ENCODE measurements around the gene MAML2.

Gene MAML2

DNA sequence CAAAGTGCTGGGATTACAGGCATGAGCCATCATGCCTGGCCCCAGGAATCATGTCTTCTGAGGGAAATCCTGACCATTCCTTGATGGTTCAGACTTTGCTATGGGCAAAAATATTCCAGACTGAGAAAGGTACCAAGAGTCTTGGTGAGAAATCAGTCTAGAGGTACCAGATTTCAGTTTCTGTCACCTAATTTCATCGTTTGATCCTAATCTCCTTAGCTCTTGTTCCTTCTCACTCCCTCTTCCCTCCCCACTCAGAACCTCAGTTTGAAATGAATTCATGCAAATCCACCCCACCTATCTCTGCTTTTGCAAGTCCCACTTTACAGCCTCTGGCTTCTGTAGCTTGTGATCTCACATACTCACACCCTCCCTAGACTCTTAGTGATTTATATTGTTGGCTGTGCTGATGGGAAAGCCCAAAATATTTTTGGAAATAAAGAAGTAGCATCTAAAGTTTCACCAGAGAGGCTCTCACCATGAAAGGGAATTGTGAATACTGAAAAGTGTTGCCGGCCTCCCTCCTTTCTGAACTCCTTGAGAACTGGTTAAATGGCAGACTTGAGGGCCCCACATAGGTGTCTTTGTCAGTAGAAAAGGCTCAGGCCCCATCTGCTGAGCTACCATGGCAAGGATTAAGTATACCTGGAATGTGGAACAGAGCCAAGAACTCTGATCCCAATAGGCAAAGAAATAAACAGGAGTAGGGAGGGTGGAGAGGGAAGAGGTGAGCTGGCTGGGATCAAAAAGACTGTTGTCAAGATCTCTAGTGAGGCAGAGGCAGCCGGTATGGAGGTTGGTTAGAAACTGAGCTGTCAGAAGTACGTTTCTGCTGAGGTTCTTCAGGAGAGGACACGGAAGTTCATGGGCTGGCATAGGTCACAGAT lies 228.6 kb downstream of the MAML2 start:
- DNase-seq: no peak

- DNase-seq: no peak
Measured at GRCh38 chr11:96113193-96113681, 229.8 kb downstream of the MAML2 start.

DNA sequence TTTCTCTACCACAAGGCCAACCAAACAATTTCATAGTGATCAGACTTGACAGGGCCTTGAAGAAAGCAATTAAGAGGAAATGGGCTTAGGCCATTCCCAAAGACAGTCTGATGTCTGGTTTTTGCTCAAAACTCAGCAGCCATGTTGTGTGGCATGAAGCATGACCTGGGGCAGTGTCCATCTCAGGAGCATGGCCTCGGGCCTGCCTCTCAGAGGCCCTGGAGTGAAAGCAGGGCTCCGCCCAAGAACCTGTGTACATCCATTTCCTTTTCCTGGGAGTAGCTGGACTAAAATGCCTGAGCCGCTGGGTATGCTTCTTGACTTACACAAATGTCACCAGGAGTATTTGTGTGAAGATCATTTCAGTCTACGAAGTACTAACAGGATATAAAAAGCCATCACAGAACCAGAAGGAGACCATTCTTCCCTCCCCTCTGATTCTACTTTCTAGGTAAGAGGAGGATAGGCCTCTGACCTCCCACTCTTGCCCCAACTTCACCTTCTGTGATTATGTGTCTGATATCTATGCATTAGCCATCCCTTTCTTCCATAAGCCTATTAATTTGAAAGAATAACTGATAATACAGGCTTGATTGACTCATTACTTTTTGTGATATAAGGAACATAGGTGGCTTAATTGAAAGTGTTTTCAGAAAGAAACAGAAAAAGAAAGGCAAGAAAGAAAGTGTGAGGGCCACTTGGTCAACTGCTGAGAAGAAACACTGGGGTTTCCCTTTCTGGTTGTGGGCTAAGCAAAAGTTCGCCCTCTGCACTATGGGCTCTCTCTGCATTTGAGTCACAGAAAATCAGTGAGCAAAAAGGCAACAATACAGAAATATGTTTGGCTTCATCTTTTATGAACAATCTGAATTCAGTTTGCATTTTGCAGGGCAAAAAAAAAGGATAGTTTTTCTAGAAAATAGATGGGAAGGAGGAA lies 230.5 kb downstream of the MAML2 start:
- DNase-seq: no peak

- no peak for DNase-seq
Measured at GRCh38 chr11:96111308-96111707, 231.7 kb downstream of the MAML2 start.

GRCh38 chr11:96110302-96110701 lies 232.7 kb downstream of the MAML2 start:
- DNase-seq: no peak

GRCh38 chr11:96109331-96110030 lies 233.5 kb downstream of the MAML2 start:
- DNase-seq: no peak

GRCh38 chr11:96107143-96107824 lies 235.7 kb downstream of the MAML2 start:
- DNase-seq: no peak

- DNase-seq: no peak
Measured at GRCh38 chr11:96106645-96107044, 236.3 kb downstream of the MAML2 start.

DNA sequence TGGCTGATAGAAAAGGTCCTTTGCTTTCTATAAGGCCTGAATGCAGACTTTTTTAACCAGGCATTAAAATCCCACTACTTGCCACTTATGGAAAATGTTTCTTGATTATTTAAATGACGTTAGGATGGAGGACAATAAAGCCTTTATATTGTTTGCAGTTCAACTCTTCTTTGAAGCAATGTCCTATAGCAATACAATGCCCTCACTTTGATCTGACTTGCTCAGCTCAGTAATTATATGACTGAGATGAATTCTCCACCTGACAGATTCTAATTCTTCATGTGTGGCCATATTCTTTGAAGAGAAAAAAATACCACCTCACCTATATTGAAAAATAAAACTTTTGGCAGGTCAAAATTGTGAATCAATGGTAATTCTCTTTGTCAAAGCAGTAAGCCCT lies 237.1 kb downstream of the MAML2 start:
- no peak for DNase-seq

DNA sequence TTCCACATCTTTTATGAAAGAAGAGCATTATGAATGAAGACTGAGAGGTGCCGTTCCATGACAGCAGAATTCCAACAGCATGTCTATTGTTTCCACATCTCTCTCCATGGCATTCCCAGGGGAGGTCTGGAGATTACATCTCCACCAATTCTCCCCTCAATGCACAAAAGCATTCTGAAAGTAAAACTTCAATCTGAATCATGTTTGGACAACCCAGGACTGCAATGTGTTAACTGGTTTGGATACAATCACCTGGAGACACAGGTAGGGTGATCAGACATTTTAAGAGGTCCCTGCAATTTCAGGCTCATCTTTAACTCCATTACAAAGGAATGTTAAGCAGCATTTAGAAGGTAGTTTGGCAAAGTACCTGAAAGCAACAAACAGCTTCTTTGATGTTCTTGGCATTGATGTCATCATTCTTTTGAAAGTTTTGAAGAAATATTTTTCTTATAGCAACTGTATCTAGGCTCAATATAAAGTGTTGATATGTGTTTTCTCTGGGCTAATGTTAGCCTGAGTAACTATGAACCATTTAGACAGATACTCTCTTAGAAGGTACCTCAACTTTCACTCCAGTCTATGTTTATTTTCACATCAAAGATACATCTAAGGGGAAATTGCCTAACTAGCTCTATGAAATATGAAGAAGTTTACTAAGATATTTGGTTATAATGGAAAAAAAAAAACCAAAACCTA lies 237.6 kb downstream of the MAML2 start:
- no peak for DNase-seq

- no peak for DNase-seq
Measured at GRCh38 chr11:96104496-96104895, 238.5 kb downstream of the MAML2 start.

DNA sequence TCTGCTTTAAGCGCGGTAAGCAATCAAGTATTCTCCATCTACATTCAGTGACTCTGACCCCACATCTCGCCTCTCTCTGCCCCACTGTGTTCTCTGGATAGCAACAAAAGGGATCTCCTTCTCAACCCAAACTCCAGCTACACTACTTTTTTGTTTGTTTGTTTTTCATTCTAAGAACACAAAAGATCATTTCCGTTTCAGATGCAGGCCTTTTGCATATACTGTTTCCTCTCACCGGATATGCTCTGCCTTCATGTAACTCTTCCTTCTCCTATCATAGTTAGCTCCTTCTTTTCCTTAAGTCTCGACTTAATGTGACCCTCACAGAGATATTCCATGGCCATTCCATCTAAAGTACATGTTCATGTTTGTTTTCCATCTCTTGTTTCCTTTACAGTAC lies 239.3 kb downstream of the MAML2 start:
- no peak for DNase-seq

DNA sequence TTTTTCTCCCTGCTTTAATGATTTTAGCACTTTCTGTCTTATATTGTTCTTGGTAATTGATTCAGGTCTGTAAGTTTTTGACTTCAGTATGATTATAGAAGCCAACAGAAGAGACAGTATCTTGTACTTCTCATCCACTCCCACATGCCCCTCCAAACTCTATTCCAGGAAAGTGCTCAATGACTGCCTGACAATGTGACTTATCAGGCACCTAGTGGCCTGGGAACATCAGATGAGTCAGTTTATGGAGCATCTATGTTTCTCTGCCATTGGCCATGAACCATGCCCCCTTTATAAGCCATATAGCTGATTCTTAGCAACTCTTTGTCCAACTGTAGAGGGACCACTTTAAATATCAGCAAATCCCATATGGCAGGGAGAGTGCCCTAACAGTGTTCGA lies 239.9 kb downstream of the MAML2 start:
- no peak for DNase-seq

GRCh38 chr11:96102664-96103078 lies 240.3 kb downstream of the MAML2 start:
- DNase-seq: peak; percentile 45

DNA sequence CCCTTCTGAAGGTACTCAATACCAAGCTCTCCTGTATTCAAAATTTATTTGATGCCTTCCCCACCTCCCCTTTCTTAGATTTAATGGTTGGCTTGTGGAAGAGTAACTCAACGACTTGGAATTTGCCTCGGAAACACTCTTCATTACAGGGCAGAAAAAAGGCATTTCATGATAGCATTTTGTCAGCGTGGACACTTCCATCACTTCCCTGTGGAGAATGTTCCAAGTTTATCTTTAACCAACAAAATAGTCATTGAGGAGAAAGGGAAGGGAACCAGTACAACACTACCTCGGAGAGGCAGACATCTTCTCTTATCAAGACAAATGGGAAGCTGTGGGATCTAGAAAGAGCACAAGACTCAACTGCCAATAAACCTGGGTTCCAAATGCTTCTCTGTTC lies 241.8 kb downstream of the MAML2 start:
- peak; percentile 36 for DNase-seq

DNA sequence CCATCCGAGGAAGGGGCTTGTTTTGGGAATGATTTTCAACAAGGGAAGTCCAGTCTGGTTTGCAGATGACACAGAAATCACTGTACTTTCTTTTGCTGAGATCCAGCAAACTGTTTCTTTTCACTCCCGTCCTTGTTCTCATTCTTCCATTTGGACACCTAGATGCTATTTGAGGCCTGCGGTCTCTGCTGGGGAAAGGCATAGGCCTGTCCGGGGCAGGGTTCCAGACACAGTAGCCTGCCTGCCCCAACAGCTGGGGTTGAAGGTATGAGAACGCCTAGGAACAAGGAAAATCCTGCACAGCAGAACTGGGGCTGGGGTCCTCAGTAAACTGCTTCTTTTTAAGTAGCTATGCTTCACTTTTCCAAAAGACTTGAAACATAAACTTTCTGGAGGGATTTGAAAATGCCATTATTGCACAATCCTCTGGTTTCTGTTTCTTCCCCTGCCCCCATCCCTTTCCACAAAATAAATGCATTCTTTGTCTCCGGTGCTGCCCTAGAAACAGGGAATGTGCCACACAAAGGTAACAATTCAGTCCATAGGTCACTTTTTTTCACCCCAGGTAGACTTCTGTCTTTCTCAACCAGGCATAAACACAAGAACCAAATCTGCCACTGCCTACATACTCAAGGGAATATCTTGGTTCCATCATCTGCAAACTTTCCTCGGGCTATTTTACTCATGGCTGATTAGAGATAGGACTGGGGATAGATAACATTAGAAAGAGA lies 244.3 kb downstream of the MAML2 start:
- peak; percentile 29 for DNase-seq

- peak; percentile 28 for DNase-seq
Measured at GRCh38 chr11:96097844-96098421, 245.1 kb downstream of the MAML2 start.

GRCh38 chr11:96096360-96096759 lies 246.6 kb downstream of the MAML2 start:
- no peak for DNase-seq

DNA sequence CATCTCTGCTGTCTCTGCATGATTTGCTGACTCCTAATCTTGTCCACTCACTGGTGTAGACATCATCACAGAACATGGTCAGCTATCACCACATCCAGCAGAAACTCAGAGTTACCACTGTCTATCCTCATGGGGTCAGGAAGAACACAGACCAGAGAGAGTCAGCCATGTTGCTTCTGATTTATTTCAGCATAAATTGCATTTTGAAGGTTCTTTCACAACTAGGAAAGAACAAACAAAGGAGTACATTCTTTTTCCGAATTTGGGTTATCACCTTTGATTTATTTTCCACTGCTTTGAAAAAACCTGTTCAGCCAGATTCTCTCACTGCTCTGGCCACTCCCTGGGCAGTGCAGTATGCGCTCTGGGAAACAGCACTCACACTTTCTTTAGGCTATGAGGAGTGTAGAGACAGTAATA lies 247.1 kb downstream of the MAML2 start:
- DNase-seq: no peak

- no peak for DNase-seq
Measured at GRCh38 chr11:96094156-96094555, 248.8 kb downstream of the MAML2 start.

- no peak for DNase-seq
Measured at GRCh38 chr11:96092511-96092910, 250.5 kb downstream of the MAML2 start.
